ENCODE results near the gene NHLRC1.
"Not testable (repeated sequence)": the region's sequence is repeated elsewhere in the genome, so short reads cannot be mapped to it uniquely, and the experiment has no call there.

The NHLRC1 gene

DNA sequence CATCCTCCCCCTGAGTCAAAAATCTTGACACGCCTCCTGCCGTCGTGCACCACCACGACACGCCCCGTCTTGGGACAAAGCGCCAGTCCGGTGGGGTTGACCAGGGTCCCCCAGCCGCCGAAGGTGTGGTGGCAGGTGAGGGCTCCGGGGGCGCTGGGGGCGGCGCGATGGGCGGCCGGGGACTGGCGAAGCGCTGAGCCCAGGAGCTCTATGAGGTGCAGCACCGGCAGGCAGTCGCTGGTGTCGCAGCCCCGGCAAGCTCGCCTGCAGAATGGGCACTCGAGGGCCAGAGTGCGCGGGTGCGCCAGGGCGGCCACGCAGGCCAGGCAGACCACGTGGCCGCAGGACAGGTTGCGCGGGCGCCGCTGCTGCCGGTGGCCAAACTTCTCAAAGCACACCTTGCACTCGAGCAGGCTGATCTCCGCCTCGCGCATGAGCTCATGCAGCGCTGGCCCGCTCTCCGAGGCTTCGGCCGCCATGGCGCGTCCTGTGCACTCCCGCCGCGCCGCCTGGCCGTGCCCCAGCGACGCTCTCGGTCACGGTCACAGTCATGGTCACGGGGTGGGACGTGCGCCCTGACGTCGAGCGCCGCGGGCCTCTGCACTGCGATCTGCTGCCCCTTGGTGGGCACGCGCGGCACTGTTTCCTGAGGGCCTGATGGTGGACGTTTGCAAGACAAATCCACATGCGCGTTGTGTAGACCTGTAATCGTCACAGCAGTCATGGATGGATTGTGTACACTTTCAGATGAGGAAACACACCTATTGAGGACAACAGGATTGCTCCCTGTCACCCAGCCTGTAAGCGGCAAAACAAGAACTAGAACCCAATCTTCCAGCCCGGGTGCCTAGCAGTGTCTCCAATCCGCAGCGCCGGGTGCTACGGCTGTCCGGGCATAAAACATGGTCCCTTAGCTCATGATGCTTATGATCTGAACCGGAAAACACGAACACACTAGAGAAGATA lies at the start of gene NHLRC1:
TSS of gene NHLRC1 (minus strand) at position 550 of the 966 bp plus-strand sequence. CDS start at position 479, 71 bp downstream.
- peak; percentile 89 for DNase-seq

DNA sequence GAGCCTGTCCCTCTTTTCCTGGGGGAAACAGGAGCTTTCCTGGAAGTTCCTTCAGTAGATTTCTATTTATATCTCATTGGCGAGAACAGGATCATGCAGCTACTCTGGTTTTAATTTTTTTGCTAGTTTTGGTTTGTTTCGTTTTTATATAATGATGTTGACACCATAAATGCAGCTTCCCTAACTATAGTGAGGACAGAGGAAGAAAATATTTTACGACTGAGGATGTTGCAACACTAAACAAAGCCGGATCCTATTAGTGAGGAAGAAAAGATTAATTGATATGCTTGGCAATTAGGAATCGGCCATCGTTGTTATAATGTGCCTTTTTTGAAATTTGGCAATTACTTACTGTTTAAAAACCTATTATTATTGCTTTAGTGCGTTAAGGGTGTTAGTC lies 49.4 kb upstream of the NHLRC1 start:
- DNase-seq = no peak

DNA sequence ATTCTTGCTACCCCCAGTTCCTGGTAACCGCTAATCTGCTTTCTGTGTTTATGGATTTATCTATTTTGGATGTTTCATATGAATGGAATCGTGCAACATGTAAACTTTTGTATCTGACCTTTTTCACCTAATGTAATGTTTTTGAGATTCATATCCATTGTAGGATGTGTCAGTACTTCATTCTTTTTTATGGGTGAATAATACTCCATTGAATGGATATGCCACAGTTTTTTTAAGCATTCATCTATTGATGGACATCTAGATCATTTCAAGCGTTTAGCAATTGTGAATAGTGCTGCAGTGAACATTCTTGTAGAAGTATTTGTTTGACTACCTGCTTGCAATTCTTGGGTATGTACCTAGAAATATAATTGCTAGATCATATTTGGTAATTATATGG lies 45.8 kb upstream of the NHLRC1 start:
- DNase-seq = no peak

DNA sequence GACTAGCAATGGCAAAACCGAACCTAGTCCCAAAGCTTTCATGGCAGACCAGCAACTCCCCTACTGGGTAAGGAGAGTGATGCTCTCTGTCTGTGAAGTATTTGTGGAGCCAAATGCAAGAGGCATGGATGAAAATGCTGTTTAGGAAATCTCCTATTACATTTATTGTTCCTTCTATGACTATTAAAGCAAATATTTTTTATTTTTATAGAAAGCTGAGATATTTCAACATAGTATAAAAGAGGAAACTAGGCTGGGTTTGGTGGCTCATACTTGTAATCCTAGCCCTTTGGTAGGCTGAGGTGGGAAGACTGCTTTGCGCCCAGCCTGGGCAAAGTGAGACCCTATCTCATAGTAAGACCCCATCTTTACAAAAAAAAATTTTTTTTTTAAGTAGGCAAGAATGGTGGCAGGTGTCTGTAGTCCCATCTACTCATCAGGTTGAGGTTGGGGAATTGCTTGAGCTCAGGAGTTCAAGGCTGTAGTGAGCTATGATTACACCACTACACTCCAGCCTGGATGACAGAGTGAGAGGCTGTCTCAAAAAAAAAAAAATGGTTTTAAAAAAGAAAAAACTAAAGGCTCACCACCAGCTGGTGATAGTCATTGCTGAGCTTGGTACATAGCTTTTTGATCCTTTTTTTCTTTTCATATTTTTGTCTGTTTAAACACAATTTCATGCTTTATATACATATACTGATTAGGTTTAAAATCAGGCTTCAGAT lies 44.0 kb upstream of the NHLRC1 start:
- DNase-seq = no peak

DNA sequence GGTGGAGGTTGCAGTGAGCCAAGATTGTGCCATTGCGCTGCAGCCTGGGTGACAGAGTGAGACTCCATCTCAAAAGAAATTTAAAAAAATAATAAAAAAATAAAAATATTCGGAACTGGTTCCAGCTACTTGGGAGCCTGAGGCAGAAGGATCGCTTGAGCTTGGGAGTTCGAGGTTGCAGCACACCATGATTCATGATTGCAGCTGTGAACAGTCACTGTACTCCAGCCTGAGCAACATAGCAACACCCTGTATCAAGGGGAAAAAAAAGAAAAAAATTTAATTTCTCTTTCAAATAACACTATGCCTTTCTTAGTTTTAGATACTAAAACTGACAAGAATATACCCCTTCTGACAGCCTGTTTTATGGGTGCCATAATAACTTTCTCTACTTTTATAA lies 43.3 kb upstream of the NHLRC1 start:
- no peak for DNase-seq

DNA sequence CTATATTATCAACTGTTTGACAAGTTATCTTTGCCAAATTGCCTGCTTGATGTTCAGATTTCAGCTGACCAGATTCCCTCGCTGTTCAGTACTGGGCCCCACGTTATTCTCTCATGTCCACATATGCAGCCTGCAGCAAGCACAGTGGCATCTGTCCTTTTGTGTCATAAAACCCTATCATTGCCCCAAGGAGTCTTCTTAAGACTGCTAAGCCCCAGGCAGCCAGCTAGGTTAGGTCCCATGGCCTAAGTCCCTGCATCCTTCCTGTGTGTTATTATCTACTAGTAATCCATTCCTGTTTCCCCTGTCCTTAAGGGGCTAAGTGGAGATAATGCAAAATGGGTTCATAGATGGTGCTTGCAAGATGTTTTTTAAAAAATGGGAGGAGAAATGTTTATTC lies 39.9 kb upstream of the NHLRC1 start:
- DNase-seq = no peak

DNA sequence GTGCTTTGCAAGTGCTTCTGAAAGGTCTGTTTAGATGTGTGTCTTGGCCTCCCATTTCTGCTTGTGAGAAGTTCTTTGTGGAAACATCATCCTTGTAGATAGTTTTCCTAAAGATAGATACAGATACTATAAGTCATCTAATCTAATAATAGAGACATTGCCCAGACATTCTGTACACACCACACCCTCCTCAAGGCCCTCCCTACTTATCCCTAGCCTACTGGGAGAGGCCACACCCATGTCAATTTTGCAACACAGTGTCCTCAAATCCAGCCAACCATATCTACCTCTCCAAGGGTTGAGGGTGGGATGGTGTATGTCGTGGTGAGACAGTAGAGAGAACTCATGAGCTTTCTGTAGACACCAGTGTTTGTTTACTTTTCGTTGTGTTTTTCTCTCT lies 39.0 kb upstream of the NHLRC1 start:
- DNase-seq = no peak

DNA sequence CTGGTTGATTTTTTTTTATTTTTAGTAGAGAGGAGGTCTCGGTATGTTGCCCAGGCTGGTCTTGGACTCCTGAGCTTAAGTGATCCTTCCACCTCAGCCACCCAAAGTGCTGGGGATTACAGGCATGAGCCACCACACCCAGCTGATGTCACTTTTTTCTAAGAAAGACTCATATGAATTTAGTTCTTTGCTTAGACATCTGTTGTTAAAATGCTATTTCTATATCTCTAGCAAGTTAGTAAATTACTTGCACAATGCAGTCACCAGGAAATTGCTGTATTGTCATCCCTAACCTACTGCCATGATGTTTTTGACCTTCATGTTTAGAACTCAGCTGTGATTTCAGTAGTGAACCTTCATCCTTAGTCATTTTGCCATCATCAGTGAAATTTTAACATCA lies 38.4 kb upstream of the NHLRC1 start:
- DNase-seq = no peak

DNA sequence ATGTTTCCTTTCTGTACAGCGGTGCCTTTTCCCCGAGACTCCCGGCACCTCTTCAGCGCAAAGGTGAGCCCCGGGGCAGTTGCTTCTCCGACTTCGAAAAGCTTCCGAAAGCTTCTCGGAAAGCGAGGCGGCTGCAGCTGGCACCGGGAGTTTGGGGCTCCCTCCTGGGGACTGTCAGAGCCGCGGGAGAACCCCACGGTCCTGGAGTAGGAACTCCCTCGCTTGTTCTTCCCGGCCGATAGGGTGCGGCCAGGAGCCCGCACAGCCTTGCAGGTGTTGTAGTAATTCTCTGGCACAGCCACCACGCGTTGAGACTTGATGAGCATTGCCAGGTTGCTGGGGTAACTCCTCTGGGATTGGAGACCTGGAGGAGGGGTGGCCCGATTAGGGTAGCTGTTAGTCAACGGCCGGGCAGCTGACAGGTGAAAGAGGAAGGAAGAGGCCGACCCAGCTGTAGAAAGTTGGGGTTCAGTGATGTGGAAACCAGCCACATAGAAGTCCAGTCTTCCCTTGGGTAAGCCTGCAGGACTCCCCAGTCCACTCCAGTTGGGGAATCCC lies 33.5 kb upstream of the NHLRC1 start:
- peak; percentile 84 for DNase-seq

DNA sequence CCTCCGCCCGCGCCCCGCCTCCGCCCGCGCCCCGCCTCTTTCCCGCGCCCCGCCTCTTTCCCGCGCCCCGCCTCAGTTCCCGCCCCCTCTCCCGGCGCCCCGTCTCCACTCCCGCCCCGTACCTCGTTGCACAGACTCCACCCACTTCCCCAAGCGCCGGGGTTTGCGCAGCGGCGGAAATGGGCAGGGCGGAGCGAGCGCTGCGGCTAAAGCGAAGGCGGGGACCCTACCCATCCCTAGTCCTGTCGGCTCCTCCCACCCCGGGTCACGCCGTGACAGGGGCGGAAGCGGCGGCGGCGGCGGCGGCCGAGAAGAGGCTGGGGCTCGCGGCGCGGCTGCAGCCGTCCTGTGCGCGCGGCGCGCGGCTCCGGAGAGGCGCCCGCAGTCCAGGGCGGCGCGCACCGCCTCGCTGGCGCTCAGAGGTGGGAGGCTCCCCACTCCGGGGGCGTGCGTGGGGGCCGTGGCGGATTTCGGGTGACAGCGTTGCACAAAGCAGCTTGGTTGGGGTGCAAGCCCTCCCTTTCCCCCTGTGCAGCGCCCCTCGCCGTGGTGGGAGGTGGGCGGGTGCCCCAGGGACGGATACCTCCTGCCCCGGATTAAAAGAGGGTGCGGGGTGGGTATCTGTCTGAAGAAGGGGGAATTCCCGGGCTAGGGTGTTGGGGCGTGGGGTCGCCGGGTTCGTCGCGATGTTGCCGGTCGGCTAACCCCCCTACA lies 32.8 kb upstream of the NHLRC1 start, which contains the start of gene KDM1B:
TSS of gene KDM1B (plus strand) at position 273 of the 714 bp plus-strand sequence. CDS start 4,474 bp downstream, outside the sequence.
- DNase-seq = peak; percentile 100

DNA sequence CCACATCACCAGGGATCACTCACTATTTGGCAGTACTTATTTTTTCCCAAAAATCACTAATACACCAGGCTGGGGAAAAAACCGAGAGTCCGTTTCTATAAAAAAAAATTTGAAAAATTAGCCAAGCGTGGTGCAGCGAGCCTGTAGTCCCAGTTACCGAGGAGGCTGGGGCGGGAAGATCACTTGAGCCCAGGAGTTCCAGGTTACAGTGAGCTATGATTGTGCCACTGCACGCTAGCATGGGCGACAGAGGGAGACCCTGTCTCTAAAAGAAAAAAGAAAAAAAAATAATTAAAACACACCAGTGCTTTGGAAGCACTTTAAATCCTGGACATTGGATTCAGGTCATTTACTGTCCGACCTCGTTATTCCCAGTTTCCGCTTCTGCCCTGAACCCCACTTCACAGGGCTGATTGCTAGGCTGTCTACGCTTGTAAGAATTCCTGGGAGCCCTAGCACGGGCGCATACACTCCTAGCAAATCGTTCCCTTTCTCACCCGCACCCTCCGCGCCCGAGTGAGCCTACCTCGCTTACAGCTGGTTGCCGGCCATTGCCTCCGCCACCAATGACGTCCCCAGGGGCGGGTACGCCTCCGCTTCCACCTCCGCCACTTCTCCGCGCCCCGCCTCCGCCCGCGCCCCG lies 32.2 kb upstream of the NHLRC1 start, which contains the start of gene TPMT:
TSS of gene TPMT (minus strand) at position 571 of the 643 bp plus-strand sequence. CDS start 5,950 bp downstream, outside the sequence.
- DNase-seq = peak; percentile 64

DNA sequence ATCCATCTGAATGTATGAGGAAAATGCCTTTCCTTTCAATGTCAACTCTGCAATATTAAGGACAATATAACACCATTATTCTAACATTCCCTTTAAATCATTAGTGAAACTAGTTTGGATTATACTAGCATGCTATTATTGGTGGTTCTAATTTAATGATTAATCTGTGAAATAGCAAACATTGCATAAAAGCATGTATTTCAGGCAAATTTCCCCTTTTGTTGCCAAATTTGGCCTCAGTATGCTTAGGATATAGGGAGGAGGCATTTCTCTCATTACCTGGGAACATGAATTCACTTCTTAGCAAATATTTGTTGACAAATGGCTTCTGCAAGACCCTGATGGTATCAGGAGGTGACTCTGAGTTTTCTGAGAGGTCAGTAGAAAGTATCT lies 30.8 kb upstream of the NHLRC1 start:
- no peak for DNase-seq

DNA sequence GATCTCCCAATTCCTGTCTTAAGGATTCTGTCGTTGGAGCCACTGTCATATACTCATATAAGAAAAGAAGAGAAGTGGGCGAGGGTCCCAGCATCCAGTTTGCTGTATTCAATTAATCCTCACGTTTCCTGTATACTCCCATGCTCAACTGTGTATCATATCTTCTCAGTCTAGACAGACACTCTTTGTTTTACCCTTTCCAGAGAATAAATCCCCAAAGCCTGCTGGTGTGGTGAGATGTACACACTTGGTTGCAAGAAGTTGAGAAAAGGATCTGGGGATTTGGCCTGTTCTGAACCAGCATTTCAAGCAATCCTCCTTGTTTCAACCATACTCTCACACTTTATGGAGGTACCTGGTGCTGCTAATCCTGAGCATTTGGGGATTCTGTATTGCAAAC lies 29.3 kb upstream of the NHLRC1 start:
- no peak for DNase-seq

DNA sequence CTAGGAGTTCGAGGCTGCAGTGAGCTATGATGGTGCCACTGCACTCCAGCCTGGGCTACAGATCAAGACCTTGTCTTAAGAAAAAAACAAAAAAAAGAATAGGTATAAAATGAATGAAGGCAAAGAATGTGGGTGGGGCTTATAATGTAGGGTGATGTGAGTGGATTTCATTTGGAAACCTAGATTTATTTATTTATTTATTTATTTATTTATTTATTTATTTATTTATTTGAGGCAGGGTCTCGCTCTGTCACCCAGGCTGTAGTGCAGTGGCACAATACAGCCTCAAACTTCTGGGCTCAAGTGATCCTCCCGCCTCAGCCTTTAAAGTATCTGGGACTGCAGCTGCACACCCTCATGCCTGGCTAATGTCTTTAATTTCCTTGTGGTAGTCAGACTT lies 28.9 kb upstream of the NHLRC1 start:
- not testable (repeated sequence) for DNase-seq

DNA sequence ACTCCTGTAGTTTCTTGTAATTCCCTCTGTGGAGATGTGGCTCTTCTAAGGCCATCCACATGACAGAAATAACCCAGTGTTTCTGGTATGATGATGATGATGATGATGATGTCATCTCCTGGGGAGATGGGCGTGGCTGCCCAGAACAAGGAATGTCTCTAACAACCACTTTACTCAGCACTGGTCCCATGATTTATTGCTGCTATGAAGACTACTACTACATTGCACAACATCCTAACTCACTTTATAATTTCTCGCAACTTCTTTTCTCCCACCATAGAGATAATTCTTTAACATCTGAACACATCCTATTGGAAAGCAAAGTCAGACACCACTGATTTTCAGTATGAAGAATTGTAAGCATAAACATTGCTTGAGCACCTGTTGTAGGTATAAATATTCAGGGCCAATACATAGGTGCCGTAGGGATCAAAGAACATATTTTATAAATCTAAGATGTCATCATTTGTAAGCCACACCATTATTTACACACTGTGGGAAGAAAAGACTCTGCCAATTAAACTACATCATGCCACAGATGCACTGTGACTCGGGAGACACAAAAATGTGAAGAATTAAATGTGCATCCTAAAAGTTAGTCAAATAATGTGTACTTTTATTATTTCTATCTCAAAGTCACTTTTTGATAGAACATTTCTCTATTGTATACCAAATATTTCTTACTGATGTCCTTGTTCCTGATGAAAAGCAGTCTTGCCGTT lies 26.0 kb upstream of the NHLRC1 start:
- no peak for DNase-seq

DNA sequence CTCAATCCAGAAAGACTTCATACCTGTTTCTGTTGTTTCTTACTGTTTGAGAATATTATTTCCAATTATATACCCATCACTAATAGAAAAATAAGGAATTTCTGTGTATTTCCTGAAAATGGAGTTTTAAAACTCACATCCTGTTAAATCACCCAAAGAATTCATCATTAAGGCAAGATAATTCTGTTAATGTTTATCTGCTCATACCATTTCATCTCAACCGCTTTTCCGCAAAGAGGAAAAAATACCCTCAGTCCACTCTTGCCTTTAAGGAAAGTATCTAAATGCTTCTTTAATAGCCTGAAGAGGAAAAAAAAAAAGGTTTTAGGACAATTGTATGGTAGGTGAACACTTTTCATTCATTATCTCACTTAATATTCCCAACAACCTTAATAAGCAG lies 25.1 kb upstream of the NHLRC1 start:
- no peak for DNase-seq

DNA sequence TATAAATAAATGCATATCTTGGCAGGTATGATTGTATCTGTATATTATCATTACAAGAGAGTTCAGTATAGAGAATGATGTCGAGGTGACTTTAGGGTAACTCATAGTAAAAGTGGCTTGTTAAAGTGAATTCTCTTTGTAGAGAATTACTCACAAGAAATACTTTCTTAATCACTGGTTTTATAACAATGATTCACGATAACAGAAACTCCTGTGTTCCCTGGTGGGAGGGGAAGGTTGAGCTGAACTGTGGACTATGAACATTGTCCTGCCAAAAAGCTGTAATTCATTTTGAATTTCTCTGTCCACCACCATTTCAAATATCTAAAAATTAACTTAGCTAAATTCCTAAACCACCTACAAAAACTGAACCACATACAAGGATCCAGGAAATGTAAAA lies 24.7 kb upstream of the NHLRC1 start:
- no peak for DNase-seq

DNA sequence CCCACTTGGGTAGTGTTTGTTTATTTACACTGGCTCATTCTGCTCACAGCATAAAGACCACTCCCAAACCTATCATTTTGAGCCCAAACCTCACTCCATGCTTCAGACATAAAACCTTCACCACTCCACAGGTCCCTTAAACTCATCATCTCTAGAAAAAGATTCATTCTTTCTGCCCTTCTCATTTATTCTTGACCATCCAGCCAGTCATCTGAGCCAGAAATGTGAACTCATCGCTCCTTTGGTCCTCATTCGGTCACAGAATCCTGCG lies 20.0 kb upstream of the NHLRC1 start:
- no peak for DNase-seq

DNA sequence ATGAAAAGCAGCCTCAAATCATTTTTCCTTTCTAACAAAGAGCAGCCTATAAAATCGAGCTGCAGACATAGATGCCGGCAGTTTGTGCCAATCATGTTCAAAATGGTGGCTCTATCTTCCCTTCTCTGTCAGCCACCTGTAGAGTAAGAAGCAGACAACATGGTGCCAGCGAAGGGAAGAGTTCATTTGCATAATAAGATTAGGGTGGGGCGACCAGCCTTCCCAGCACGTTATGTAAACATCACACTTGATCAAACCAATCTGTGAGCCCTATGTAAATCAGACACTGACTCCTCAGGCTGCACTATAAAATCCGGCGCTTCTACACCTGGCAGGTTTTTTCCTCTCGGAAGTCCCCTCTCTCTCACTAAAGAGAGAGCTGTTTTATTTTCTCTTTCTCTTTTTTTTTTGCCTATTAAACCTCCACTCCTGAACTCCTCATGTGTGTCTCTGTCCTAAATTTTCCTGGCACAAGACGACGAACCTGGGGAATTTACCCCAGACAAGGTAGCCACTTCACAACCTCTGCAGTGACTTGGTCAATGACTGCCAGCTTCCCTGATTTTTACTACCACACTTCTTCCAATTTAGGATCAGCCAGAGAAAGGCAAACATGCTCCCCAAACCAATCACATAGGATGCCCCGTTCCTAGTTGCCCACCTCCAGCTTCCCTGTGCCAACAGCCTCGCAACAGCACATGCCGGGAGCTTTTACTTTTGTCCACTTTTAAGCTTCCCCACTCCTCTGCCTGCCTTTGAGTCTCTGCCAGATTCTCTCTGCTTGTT lies 19.5 kb upstream of the NHLRC1 start:
- no peak for DNase-seq

DNA sequence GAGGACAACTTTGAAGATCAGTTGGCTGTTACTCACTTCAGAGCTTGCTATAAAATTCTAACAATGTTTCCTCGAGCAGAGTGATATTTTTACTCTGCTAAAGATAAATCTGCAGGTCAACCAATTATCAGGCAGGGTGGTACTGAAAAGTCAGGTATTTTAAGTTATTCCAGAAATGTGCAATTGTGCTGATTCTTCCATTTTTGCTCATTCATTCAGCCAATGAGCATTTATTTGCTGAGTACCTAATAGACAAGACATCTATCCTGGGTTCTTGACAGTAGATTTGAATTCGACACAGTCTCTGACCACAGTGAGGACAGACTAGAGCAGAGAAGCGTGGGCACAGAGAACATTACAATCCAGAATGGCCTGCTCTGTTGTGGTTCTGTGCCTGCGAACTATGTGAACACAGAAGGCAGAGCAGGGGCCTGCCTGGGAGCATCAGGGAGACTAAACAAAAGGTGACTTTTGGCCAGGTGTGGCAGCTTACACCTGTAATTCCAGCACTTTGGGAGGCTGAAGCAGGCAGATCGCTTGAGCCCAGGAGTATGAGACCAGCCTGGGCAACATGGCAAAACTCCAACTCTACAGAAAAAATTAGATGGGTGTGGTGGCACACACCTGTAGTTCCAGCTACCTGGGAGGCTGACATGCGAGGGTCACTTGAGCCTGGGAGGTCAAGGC lies 17.6 kb upstream of the NHLRC1 start:
- no peak for DNase-seq
